Esophagus muscularis mucosa (tissue), 2 donors: ENCODE data around the gene CCDC63.

Experiments used
- EP300 ChIP-seq: sonication (generic); formaldehyde crosslinking; IDR thresholded peaks from one replicate; pipeline ENCODE4 v1.6.1; 2017; ENCODE audit warnings: antibody characterized with exemption
- POLR2A ChIP-seq: fragments of 450-650 bp; IDR thresholded peaks from one replicate; pipeline ENCODE4 v1.6.1; 2017; ENCODE audit warnings: antibody characterized with exemption, moderate library complexity, mild to moderate bottlenecking, low read depth

GRCh38 chr12:110903511-110903910, 56.7 kb downstream of the CCDC63 start:
- TF ChIP-seq EP300 (no peak), POLR2A (no peak)
